Spleen (tissue), 11 donors: ENCODE measurements around the gene MOV10. TPM values are rescaled to one million over a fixed set of nuclear protein-coding genes. Genes with fewer than 3 reads are reported as not detected.

ENCODE experiments used
- DNase-seq: peaks from one replicate; pipeline ENCODE4 v3.0.0-alpha.2; 2020
- H3K27ac ChIP-seq, 8 donors: fragments of 200-600 bp; sonication (generic) in 7 of 8; 1 replicate in 4 of 8; 2 replicates in 4 of 8; pipeline versions ENCODE4 v1.5.0 to v1.8.0; 2016 to 2021; ENCODE audit warnings: inconsistent platforms in 4 of 8, mild to moderate bottlenecking in 4 of 8, moderate library complexity in 1 of 8
- H3K27me3 ChIP-seq, 7 donors: fragments of 200-600 bp; sonication (generic) in 6 of 7; replicated peaks in 1 of 7; 1 replicate in 4 of 7; 2 replicates in 3 of 7; pipeline versions ENCODE4 v1.5.0 to v1.8.0; 2016 to 2021; ENCODE audit warnings: inconsistent platforms in 3 of 7, mild to moderate bottlenecking in 1 of 7
- H3K36me3 ChIP-seq, 6 donors: fragments of 200-600 bp; sonication (generic) in 5 of 6; 1 replicate in 4 of 6; 2 replicates in 2 of 6; pipeline versions ENCODE4 v1.5.0 to v1.8.0; 2016 to 2021; ENCODE audit warnings: inconsistent platforms in 2 of 6
- H3K4me1 ChIP-seq, 6 donors: fragments of 200-600 bp; sonication (generic) in 5 of 6; 1 replicate in 3 of 6; 2 replicates in 3 of 6; pipeline versions ENCODE4 v1.5.0 to v1.8.0; 2016 to 2021; ENCODE audit warnings: inconsistent platforms in 3 of 6
- H3K4me3 ChIP-seq, 8 donors: fragments of 200-600 bp; sonication (generic) in 7 of 8; 1 replicate in 4 of 8; 2 replicates in 4 of 8; pipeline versions ENCODE4 v1.5.0 to v1.8.0; 2016 to 2021; ENCODE audit warnings: inconsistent platforms in 4 of 8, mild to moderate bottlenecking in 4 of 8, moderate library complexity in 2 of 8
- H3K9me3 ChIP-seq, 8 donors: fragments of 200-600 bp; sonication (generic) in 7 of 8; 1 replicate in 4 of 8; 2 replicates in 4 of 8; pipeline versions ENCODE4 v1.5.0 to v1.8.0; 2016 to 2021; ENCODE audit warnings: inconsistent platforms in 4 of 8
- CTCF ChIP-seq, 11 experiments: fragments of 200-600 bp in 7 of 11; fragments of 450-650 bp in 4 of 11; sonication (generic) in 4 of 11; IDR thresholded peaks in 8 of 11; conservative IDR thresholded peaks in 3 of 11; 1 replicate in 7 of 11; 2 replicates in 4 of 11; pipeline versions ENCODE4 v1.4.0 to v1.8.0; 2016 to 2021; ENCODE audit warnings: antibody characterized with exemption in 11 of 11, inconsistent platforms in 4 of 11, mild to moderate bottlenecking in 1 of 11
- POLR2A ChIP-seq, 3 donors: fragments of 450-650 bp; IDR thresholded peaks; one replicate each; pipeline ENCODE4 v1.5.1; 2017; ENCODE audit warnings: antibody characterized with exemption in 3 of 3, mild to moderate bottlenecking in 1 of 3
- POLR2AphosphoS5 ChIP-seq, 3 donors: sonication (generic); formaldehyde crosslinking; IDR thresholded peaks; one replicate each; pipeline ENCODE4 v1.5.1; 2017; ENCODE audit warnings: antibody characterized with exemption in 3 of 3
- WGBS, 5 donors: extraction: QIAGEN DNeasy Blood & Tissue Kit in 3 of 5; methylation state at CpG; one replicate each; pipeline versions ENCODE4 v1.1.5 to v1.1.7; 2013 to 2018; 5-methylcytosine and 5-hydroxymethylcytosine counted together
- intact Hi-C: fragments of 100-400 bp; cut with DNase I; formaldehyde crosslinking; loops from one replicate; pipeline ENCODE4 v1.15.0; 2023; ENCODE audit warnings: low total_unique reads
- polyA plus RNA-seq, 3 donors: library from polyadenylated mRNA; stranded (reverse); fragments of 200-250 nt; gene quantifications; one replicate each; pipeline ENCODE4 v1.2.1, GENCODE V29; 2013
- total RNA-seq, 7 donors: library from RNA; depleted of rRNA in 3 of 7; stranded (reverse); fragments of >200 nt in 3 of 7; fragmentation: NEBNext Ultra II Directional in 4 of 7; extraction: Animal tissue kit (Norgen Biotek cat#: 25700) in 4 of 7; gene quantifications; one replicate each; pipeline versions ENCODE4 v1.1.0 to v1.2.1, GENCODE V29; 2016 to 2021
- donor health status: healthy with polysubstance abuse.
- donor health status: DM: no; HTN: no; CAD: no; lungs with moderate emphysema.
- donor health status: DM: no; HTN: no; CAD: no.
- donor health status: Bipolar disorder and iron deficiency.
- donor health status: healthy.
- donor health status: DM: no; HTN: no; CAD: no.
- donor health status: DM: yes; HTN: yes; CAD: no.

Gene MOV10
- total and polyA plus RNA-seq, 10 donors = 23.5 to 92.3 (median 59.0) TPM

- Histone ChIP-seq H3K4me1 (no peaks in the 10 kb centered on the region), H3K9me3 (no peaks in the 10 kb centered on the region), H3K36me3 (no peaks in the 10 kb centered on the region), H3K27ac (no peak overlapping the region), H3K27me3 (no peaks in the 10 kb centered on the region), H3K4me3 (no peak overlapping the region)
- TF ChIP-seq POLR2AphosphoS5 (IDR thresholded peaks at IDR 0.05) = no peak
- no peak for TF ChIP-seq CTCF (IDR thresholded peaks at IDR 0.05 in 8 of 11, conservative IDR thresholded peaks at IDR 0.05 in 3 of 11)
- TF ChIP-seq POLR2A (IDR thresholded peaks at IDR 0.05) = no peak
- WGBS, 5 donors = 90 to 100% (median 92%) methylated on average over 1 of the region's 1 CpG
- intact Hi-C loops = no loop called here
- no peak for DNase-seq
Observed at GRCh38 chr1:112731451-112731850, 57.0 kb downstream of the MOV10 start.

GRCh38 chr1:112735752-112736151 is 61.3 kb downstream of the MOV10 start:
- Histone ChIP-seq H3K4me1 (no peaks in the 10 kb centered on the region), H3K9me3 (no peaks in the 10 kb centered on the region), H3K4me3 (no peak overlapping the region), H3K27ac (no peak overlapping the region), H3K27me3 (peaks cover 0 to 18% (median 0%) of the 10 kb centered on the region in 7 donors), H3K36me3 (no peaks in the 10 kb centered on the region)
- WGBS, 5 donors = 91 to 100% (median 96%) methylated on average over 1 of the region's 1 CpG
- TF ChIP-seq POLR2A (IDR thresholded peaks at IDR 0.05) (no peak), POLR2AphosphoS5 (IDR thresholded peaks at IDR 0.05) (no peak), CTCF (IDR thresholded peaks at IDR 0.05 in 8 of 11, conservative IDR thresholded peaks at IDR 0.05 in 3 of 11) (no peak)
- no peak for DNase-seq
- intact Hi-C loops = no loop called here

- no peak overlapping the region for H3K27ac ChIP-seq
- no peak for DNase-seq
- intact Hi-C loops = no loop called here
- H3K27me3 ChIP-seq = peaks cover 0 to 37% (median 5%) of the 10 kb centered on the region in 7 donors
- no peak for TF ChIP-seq POLR2AphosphoS5 (IDR thresholded peaks at IDR 0.05)
- H3K36me3 ChIP-seq = no peaks in the 10 kb centered on the region
- no peaks in the 10 kb centered on the region for H3K4me1 ChIP-seq
- 72 to 98% (median 94%) methylated on average over 3 of the region's 3 CpGs for WGBS, 5 donors
- H3K4me3 ChIP-seq = no peak overlapping the region
- no peaks in the 10 kb centered on the region for H3K9me3 ChIP-seq
Observed at GRCh38 chr1:112737573-112737972, 63.1 kb downstream of the MOV10 start.

GRCh38 chr1:112743174-112744008 is 68.9 kb downstream of the MOV10 start:
- H3K4me1 ChIP-seq = peaks cover 0 to 16% (median 12%) of the 10 kb centered on the region in 6 donors
- intact Hi-C loops = no loop called here
- peaks cover 0 to 79% (median 28%) of the 10 kb centered on the region in 7 donors for H3K27me3 ChIP-seq
- TF ChIP-seq POLR2A (IDR thresholded peaks at IDR 0.05) (no peak), CTCF (IDR thresholded peaks at IDR 0.05 in 8 of 11, conservative IDR thresholded peaks at IDR 0.05 in 3 of 11) (no peak), POLR2AphosphoS5 (IDR thresholded peaks at IDR 0.05) (no peak)
- H3K27ac ChIP-seq = no peak overlapping the region
- 19 to 38% (median 24%) methylated on average over 27 to 54 of the region's 54 CpGs for WGBS, 5 donors
- H3K4me3 ChIP-seq = peak overlapping the region in 6 of 8 donors; percentile 0 to 54 (median 17)
- no peaks in the 10 kb centered on the region for H3K36me3 ChIP-seq
- no peaks in the 10 kb centered on the region for H3K9me3 ChIP-seq
- no peak for DNase-seq
